Activated CD8-positive, alpha-beta T cell treated with anti-CD3 and anti-CD28 coated beads, Interleukin-2, amount 10 ng/mL, durations not matched to agents 7 days and 5 days (primary cell): ENCODE results near the gene FAT4. TPM values are rescaled to one million over a fixed set of nuclear protein-coding genes. Genes with fewer than 3 reads are reported as not detected.

ENCODE experiments used
- ATAC-seq: fragments of 150-1000 bp; cut with Tn5 transposase; one replicate; pipeline ENCODE4 v1.10.0; 2021; ENCODE audit warnings: moderate library complexity
- CTCF ChIA-PET: fragments of 350-600 bp; sonication (Branson Sonifier 250); formaldehyde crosslinking; loops from one replicate; lab custom pipeline; 2021; ENCODE audit warnings: antibody characterized with exemption; lab: Charles Lee
- POLR2A ChIA-PET: fragments of 350-600 bp; sonication (Branson Sonifier 250); formaldehyde crosslinking; loops from one replicate; lab custom pipeline; 2021; ENCODE audit warnings: antibody characterized with exemption; lab: Charles Lee
- DNase-seq: peaks from one replicate; pipeline ENCODE4 v3.0.0-alpha.2; 2020
- H3K27ac Mint-ChIP-seq: one replicate; pipeline ENCODE4 v1.8.0; 2021; ENCODE audit warnings: mild to moderate bottlenecking, mixed read lengths
- H3K27me3 Mint-ChIP-seq: one replicate; pipeline ENCODE4 v1.8.0; 2021; ENCODE audit warnings: low read depth, mixed read lengths
- H3K36me3 Mint-ChIP-seq: one replicate; pipeline ENCODE4 v1.8.0; 2021; ENCODE audit warnings: low read depth, mixed read lengths
- H3K4me1 Mint-ChIP-seq: one replicate; pipeline ENCODE4 v1.8.0; 2021; ENCODE audit warnings: low read depth, mixed read lengths
- H3K4me3 Mint-ChIP-seq: one replicate; pipeline ENCODE4 v1.8.0; 2021; ENCODE audit warnings: mild to moderate bottlenecking, mixed read lengths
- H3K9me3 Mint-ChIP-seq: one replicate; pipeline ENCODE4 v1.8.0; 2022; ENCODE audit warnings: mixed read lengths; ENCODE audit not compliant: insufficient read depth
- total RNA-seq, 2 experiments: library from RNA; stranded (reverse); gene quantifications; one replicate each; pipeline ENCODE4 v1.2.3, GENCODE V29; 2021

FAT4 gene, protein sequence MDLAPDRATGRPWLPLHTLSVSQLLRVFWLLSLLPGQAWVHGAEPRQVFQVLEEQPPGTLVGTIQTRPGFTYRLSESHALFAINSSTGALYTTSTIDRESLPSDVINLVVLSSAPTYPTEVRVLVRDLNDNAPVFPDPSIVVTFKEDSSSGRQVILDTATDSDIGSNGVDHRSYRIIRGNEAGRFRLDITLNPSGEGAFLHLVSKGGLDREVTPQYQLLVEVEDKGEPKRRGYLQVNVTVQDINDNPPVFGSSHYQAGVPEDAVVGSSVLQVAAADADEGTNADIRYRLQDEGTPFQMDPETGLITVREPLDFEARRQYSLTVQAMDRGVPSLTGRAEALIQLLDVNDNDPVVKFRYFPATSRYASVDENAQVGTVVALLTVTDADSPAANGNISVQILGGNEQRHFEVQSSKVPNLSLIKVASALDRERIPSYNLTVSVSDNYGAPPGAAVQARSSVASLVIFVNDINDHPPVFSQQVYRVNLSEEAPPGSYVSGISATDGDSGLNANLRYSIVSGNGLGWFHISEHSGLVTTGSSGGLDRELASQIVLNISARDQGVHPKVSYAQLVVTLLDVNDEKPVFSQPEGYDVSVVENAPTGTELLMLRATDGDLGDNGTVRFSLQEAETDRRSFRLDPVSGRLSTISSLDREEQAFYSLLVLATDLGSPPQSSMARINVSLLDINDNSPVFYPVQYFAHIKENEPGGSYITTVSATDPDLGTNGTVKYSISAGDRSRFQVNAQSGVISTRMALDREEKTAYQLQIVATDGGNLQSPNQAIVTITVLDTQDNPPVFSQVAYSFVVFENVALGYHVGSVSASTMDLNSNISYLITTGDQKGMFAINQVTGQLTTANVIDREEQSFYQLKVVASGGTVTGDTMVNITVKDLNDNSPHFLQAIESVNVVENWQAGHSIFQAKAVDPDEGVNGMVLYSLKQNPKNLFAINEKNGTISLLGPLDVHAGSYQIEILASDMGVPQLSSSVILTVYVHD (N-terminal part only)
- total RNA-seq = not detected

DNA sequence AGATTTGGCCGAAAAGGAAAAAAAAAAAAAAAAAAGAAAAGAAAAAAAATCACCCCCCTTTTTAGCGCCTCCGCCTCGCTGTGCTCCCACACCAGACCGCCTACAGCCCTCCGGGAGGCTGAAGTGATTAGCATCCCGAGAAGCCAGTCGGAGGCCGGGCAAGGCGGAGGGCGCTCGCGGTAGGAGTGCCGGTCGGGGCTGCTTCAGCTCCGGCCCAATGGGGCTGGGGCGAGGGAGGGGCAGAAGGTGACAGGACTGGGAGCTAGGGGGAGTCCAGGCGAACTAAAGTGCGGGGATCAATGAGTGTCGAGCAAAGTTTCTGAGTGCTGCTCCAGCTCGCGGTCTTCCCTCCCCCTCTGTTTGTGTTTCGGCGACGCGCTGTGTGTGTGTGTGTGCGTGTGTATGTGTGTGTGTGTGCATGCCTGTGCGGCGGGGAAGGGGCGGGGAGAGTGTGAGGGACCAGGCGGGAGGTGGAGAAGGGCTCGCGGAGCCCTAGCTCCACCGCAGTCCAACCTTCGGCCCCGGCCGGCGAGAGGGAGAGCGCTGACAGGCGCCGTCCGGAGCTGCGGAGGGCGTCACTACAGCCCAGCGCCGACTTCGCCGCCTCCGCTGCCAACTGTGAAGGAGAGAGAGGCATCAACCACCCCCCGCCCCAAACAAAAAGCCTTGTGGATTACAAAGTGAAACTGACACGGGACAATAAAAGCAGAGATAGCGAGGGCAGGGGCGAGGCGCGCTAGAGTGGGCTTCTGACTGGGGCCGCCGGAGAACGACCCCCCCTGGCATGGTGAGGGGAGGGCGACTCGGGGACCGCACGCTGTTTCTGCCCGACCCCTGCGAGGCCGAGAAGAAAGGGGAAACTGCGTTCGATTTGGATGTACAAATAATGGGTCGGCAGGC is at the start of gene FAT4:
FAT4 (plus strand) TSS at position 280 of the 900 bp plus-strand sequence. CDS start 1,457 bp downstream, outside the sequence.
- H3K4me1 Mint-ChIP-seq = peaks cover 26% of the 10 kb centered on the region
- DNase-seq = peak; percentile 55
- ATAC-seq = peak; percentile 88
- no peaks in the 10 kb centered on the region for H3K36me3 Mint-ChIP-seq
- H3K27me3 Mint-ChIP-seq = peaks cover 43% of the 10 kb centered on the region
- peak within 1 kb of the TSS; percentile 78 for H3K4me3 Mint-ChIP-seq
- H3K27ac Mint-ChIP-seq = no peak within 1 kb of the TSS
- ChIA-PET POLR2A (no interaction called here), CTCF (no interaction called here)
- H3K9me3 Mint-ChIP-seq = no peaks in the 10 kb centered on the region

DNA sequence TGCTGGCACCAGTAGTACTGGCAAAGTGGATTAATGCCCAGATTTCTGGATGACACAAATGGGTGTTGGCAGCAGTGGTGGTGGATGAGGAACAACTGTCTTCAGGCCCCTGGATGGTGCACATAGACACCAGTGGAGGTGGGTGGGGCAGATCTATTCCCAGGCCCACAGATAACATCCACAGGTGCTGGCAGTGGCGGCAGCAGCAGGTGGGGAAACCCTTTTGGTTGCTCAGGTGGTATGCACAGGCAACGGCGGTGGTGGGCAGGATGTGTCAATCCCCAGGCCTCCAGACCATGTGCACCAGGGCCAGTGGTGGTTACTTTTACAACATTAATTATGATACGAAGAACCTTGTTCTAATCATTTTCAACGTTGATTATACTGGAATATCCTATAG is 48.9 kb upstream of the FAT4 start:
- Mint-ChIP-seq H3K4me1 (no peaks in the 10 kb centered on the region), H3K9me3 (no peaks in the 10 kb centered on the region), H3K27ac (no peak overlapping the region), H3K27me3 (no peaks in the 10 kb centered on the region), H3K4me3 (no peak overlapping the region), H3K36me3 (no peaks in the 10 kb centered on the region)
- no peak for ATAC-seq
- ChIA-PET POLR2A (no interaction called here), CTCF (no interaction called here)
- no peak for DNase-seq

DNA sequence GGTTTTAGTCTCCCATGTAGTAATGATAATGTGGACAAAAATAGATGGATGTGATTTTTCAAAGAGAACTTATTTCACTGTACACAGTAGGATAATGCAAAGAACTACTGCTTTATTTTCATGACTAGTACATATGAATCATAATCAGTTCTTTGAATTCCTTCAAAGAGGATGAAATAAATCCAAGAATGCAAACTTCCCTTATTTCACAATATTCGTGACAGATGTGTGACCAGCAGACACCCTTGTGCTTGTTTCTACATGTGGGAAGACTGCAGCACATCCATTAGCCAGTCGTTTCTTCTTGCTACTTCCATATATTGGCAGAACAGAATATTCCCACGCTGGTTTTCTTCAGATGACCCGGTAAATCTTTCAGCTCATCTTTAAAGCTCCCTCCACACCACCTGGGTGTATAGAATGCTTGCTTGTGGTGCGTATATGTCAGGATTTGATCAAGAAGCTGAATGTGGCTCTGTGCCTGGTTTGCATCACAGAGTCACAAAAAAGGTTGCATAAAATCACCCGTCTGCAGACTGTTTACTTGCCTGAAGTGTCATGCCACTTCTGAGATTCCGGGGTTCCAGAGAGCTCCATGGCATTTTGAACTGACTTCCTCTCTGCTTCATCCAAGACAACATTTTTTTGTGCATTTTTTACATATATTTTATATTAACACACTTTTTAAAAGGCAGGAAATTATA is 47.7 kb upstream of the FAT4 start:
- DNase-seq (no peak), ATAC-seq (no peak)
- ChIA-PET POLR2A (no interaction called here), CTCF (no interaction called here)
- Mint-ChIP-seq H3K36me3 (no peaks in the 10 kb centered on the region), H3K4me1 (no peaks in the 10 kb centered on the region), H3K27ac (no peak overlapping the region), H3K4me3 (no peak overlapping the region), H3K27me3 (no peaks in the 10 kb centered on the region), H3K9me3 (no peaks in the 10 kb centered on the region)

DNA sequence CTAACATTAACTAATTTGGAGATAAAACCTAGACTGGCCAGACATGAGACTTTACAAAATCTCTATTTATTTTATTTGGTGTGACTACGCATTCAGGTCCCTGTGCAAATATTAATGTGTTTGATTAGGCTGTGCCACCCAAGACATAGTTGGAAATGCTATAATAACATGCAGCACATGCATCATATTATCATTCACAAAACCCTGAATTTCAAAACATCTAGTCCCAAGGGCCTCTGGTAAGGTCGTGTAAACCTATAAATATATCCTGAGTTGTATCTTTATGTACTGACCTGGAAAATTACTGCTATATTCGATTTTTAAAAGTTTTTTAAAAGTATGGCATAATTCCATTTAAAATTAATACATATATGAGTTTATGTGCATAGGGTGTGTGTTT is 47.1 kb upstream of the FAT4 start:
- ATAC-seq (no peak), DNase-seq (no peak)
- Mint-ChIP-seq H3K4me1 (no peaks in the 10 kb centered on the region), H3K4me3 (no peak overlapping the region), H3K36me3 (no peaks in the 10 kb centered on the region), H3K9me3 (no peaks in the 10 kb centered on the region), H3K27ac (no peak overlapping the region), H3K27me3 (no peaks in the 10 kb centered on the region)
- CTCF ChIA-PET = no interaction called here
- POLR2A ChIA-PET = no interaction called here

DNA sequence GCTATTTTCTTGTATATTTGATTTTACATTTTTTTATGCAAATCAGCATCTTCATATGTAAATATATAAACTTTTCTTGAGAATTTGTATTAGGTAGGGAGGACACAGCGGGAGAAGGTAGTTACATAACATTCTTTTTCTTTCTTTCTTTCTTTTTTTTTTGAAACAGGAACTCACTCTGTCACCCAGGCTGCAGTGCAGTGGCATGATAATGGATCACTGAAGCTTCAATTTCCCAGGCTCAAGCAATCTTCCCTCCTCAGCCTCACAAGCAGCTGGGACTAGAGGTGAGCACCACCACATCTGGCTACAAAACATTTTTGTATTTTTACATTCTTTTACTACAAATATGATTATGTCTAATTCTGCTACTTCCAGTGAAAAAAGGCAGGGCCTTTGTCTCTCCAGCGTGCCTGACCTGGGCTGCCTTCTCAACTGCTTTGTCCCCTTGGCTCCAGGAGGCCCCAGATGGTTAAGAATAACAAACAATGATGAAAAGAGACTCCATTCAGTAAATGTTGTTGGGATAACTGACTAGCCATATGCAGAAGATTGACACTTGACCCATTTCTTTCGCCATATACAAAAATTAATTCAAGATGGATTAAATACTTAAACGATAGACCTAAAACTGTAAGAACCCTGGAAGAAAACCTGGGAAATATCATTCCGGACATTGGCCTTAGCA is 46.5 kb upstream of the FAT4 start:
- Mint-ChIP-seq H3K9me3 (no peaks in the 10 kb centered on the region), H3K27ac (no peak overlapping the region), H3K4me3 (no peak overlapping the region), H3K27me3 (no peaks in the 10 kb centered on the region), H3K36me3 (no peaks in the 10 kb centered on the region), H3K4me1 (no peaks in the 10 kb centered on the region)
- ChIA-PET CTCF (no interaction called here), POLR2A (no interaction called here)
- DNase-seq = no peak
- no peak for ATAC-seq

DNA sequence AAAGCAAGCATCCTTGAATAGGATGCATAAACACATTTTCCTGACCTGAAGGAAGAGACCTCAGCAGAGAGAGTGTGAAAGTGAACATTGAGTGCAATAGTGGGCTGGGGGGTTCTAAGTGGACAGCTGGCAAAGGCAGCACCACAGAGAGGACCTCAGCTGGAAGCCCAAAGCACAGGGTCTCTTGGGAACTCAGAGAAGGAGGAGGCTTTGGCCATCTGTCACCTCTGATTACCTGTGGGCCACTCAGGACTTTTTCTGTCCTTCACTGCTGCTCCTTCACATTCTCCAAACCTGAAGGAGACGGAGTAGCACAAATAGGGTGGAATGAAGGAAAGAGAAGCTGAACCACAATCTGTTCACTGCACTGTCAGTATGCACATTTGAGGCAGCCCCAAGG is 37.9 kb upstream of the FAT4 start:
- ChIA-PET CTCF (no interaction called here), POLR2A (no interaction called here)
- no peak for ATAC-seq
- no peaks in the 10 kb centered on the region for H3K27me3 Mint-ChIP-seq
- H3K27ac Mint-ChIP-seq = no peak overlapping the region
- H3K9me3 Mint-ChIP-seq = no peaks in the 10 kb centered on the region
- H3K4me1 Mint-ChIP-seq = no peaks in the 10 kb centered on the region
- no peaks in the 10 kb centered on the region for H3K36me3 Mint-ChIP-seq
- no peak for DNase-seq
- no peak overlapping the region for H3K4me3 Mint-ChIP-seq

DNA sequence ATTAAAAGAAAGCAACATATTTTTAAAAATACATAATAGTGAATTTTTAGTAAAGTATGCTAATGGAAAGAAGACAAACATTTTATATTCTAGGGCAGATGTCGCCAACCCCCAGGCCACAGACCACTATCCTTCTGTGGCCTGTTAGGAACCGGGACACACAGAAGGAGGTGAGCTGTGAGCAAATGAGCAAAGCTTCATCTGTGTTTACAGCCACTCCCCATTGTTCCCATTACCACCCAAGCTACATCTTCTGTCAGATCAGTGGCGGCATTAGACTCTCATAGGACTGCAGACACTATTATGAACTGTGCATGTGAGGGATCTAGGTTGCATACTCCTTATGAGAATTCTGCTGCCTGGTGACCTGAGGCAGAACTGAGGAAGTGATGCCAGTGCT is 37.0 kb upstream of the FAT4 start:
- CTCF ChIA-PET = no interaction called here
- Mint-ChIP-seq H3K27ac (no peak overlapping the region), H3K36me3 (no peaks in the 10 kb centered on the region), H3K27me3 (no peaks in the 10 kb centered on the region), H3K4me1 (no peaks in the 10 kb centered on the region), H3K9me3 (no peaks in the 10 kb centered on the region), H3K4me3 (no peak overlapping the region)
- no peak for DNase-seq
- POLR2A ChIA-PET = no interaction called here
- no peak for ATAC-seq

DNA sequence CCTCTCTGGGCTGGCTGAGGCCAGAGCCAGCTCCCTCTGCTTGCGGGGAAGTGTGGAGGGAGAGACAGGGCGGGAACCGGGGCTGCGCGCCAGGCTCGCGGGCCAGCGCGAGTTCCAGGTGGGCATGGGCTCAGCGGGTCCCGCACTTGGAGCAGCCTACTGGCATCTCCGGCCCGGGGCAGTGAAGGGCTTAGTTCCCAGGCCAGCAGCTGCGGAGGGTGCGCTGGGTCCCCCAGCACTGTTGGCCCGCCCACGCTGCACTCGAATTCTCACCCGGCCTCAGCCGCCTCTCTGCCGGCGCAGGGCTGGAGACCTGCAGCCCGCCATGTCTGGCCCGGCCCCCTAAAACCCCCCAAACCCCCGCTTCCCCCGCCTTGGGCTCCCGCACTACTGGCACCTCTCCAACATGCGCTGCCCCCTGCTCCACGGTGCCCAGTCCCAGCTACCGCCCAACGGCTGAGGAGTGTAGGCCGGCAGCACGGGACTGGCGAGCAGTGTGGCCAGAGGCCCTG is 33.8 kb upstream of the FAT4 start:
- H3K36me3 Mint-ChIP-seq = no peaks in the 10 kb centered on the region

DNA sequence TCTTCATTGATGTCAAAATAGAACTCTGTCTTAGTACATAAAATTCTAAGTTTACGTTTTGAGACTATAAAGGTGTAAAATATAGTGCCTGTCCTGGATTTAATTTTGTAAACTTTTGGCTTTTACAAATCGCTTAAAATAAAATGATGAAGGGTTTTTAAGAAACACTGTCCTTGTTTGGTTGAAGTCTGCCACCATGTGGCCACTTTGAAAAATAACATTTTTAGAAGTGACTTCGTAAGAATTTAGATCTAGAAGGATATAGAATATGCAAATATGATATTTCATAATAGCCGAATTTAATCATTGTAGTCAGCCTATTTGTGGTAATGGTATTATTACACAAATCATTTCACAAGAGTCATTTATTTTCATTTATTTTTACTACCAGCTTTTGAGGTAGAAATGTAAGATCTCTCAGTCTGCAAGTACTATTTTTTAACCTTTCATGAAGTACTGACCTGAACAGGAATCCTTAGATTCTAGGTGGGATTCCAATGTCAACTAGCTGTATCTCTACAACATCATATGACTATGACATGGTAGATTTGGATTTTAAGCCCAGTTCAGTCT is 31.0 kb upstream of the FAT4 start:
- H3K36me3 Mint-ChIP-seq = no peaks in the 10 kb centered on the region
- DNase-seq (no peak), ATAC-seq (no peak)
- H3K27ac Mint-ChIP-seq = no peak overlapping the region
- CTCF ChIA-PET = interaction anchor here (0.8 to 2.0 kb wide), 4 partner anchors 12 to 1074 kb away, joined by 3 to 10 read pairs (median 4); no protein-coding TSS in a partner anchor
- H3K4me1 Mint-ChIP-seq = no peaks in the 10 kb centered on the region
- H3K9me3 Mint-ChIP-seq = no peaks in the 10 kb centered on the region
- POLR2A ChIA-PET = no interaction called here
- no peak overlapping the region for H3K4me3 Mint-ChIP-seq
- no peaks in the 10 kb centered on the region for H3K27me3 Mint-ChIP-seq

More for the DNA sequence above, 33.8 kb upstream of the FAT4 start:
- no peaks in the 10 kb centered on the region for H3K4me1 Mint-ChIP-seq
- POLR2A ChIA-PET = no interaction called here
- no peak overlapping the region for H3K27ac Mint-ChIP-seq
- no peak for DNase-seq
- no peaks in the 10 kb centered on the region for H3K9me3 Mint-ChIP-seq
- ATAC-seq = no peak
- no peak overlapping the region for H3K4me3 Mint-ChIP-seq
- CTCF ChIA-PET = no interaction called here
- H3K27me3 Mint-ChIP-seq = no peaks in the 10 kb centered on the region

DNA sequence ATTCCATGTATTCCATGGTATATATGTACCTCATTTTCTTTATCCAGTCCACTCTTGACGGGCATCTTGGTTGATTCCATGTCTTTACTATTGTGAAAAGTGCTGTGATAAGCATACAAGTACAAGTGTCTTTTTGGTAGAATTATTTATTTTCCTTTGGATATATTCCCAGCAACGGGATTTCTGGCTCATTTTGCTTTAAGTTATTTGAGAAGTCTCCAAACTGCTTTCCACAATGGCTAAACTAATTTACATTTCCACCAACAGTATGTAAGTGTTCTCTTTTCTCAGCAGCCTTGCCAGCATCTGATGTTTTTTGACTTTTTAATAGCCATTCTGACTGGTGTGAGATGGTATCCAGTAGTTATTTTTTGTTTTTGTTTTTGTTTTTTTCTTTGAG is 17.6 kb upstream of the FAT4 start:
- POLR2A ChIA-PET = no interaction called here
- no peak for ATAC-seq
- Mint-ChIP-seq H3K4me1 (no peaks in the 10 kb centered on the region), H3K9me3 (no peaks in the 10 kb centered on the region), H3K27ac (no peak overlapping the region), H3K36me3 (no peaks in the 10 kb centered on the region), H3K27me3 (no peaks in the 10 kb centered on the region), H3K4me3 (no peak overlapping the region)
- DNase-seq = no peak
- CTCF ChIA-PET = no interaction called here
